GM13976 (cell line): Measurements from ENCODE around the gene SPATA21.

ENCODE experiments used
- DNase-seq: peaks from one replicate; pipeline ENCODE4 v3.0.0; 2012; ENCODE audit warnings: low spot score
- in situ Hi-C: fragments of 300-500 bp; cut with MboI; formaldehyde crosslinking; loops from one replicate; pipeline ENCODE4 v1.12.0; 2022; ENCODE audit warnings: low sequenced_read_pairs, mixed read lengths, inconsistent platforms; ENCODE audit not compliant: unreplicated experiment
- TF ChIP-seq, protein P1 (sequence below): IDR thresholded peaks from 2 replicates; pipeline ENCODE4 v1.5.1; 2012; ENCODE audit warnings: borderline replicate concordance, mild to moderate bottlenecking; ENCODE audit not compliant: insufficient read depth; ENCODE audit errors: extremely low read depth, missing control alignments, control extremely low read depth

SPATA21 gene

DNA sequence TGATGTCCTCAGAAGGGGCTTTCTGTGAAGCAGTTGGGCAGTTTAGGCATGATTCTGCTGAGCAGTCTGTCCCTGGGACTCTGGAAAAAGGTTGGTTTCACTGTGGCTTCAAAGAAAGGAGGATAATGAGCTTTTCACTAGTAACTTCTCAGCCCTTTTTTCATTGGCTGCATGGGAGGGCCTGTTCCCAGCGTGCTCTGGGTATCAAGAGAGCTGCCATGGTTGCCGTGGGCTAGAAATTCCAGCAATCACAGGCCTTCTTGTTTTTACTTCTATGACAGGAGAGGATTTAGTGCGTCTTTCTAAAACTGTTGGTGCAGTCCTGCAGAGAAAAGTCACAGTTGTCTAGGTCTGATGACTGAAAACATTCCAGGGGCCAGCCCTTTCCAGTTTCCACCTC lies 63.0 kb downstream of the SPATA21 start:
- in situ Hi-C loops, result loop anchor here (25.0 kb wide), 1 partner anchor 287 kb away; no protein-coding TSS in a partner anchor
- TF ChIP-seq, protein P1, sequence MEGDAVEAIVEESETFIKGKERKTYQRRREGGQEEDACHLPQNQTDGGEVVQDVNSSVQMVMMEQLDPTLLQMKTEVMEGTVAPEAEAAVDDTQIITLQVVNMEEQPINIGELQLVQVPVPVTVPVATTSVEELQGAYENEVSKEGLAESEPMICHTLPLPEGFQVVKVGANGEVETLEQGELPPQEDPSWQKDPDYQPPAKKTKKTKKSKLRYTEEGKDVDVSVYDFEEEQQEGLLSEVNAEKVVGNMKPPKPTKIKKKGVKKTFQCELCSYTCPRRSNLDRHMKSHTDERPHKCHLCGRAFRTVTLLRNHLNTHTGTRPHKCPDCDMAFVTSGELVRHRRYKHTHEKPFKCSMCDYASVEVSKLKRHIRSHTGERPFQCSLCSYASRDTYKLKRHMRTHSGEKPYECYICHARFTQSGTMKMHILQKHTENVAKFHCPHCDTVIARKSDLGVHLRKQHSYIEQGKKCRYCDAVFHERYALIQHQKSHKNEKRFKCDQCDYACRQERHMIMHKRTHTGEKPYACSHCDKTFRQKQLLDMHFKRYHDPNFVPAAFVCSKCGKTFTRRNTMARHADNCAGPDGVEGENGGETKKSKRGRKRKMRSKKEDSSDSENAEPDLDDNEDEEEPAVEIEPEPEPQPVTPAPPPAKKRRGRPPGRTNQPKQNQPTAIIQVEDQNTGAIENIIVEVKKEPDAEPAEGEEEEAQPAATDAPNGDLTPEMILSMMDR, result no peak
- no peak for DNase-seq

GRCh38 chr1:16372535-16373285 lies 64.5 kb downstream of the SPATA21 start:
- in situ Hi-C loops, result loop anchor here (25.0 kb wide), 1 partner anchor 285 kb away; no protein-coding TSS in a partner anchor
- TF ChIP-seq, protein P1, result no peak
- DNase-seq, result no peak

DNA sequence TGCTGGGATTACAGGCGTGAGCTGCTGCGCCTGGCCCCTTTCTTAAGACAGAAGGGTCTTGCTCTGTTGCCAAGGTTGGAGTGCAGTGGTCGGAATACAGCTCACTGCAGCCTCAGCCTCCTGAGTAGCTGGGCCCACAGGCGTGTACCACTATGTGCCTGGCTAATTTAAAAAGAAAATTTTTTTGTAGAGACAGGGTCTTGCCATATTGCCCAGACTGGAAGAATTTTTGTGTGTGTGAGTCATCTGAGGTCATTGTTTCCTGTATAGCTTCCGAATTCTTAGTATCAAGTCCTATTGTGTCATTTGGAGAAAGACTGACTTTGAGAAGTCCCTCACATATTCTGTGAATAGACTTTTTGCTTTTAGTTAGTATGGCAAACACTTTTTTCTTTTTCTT lies 65.5 kb downstream of the SPATA21 start:
- no peak for DNase-seq
- in situ Hi-C loops, result loop anchor here (25.0 kb wide), 1 partner anchor 284 kb away; no protein-coding TSS in a partner anchor
- TF ChIP-seq, protein P1, result no peak

- TF ChIP-seq, protein P1, result no peak
- in situ Hi-C loops, result loop anchor here (25.0 kb wide), 1 partner anchor 283 kb away; no protein-coding TSS in a partner anchor
- DNase-seq, result no peak
Measured at GRCh38 chr1:16369821-16370220, 67.4 kb downstream of the SPATA21 start.

- DNase-seq, result no peak
- TF ChIP-seq, protein P1, result no peak
- in situ Hi-C loops, result loop anchor here (25.0 kb wide), 1 partner anchor 281 kb away; no protein-coding TSS in a partner anchor
Measured at GRCh38 chr1:16367968-16368890, 69.0 kb downstream of the SPATA21 start.

GRCh38 chr1:16367258-16367967 lies 69.8 kb downstream of the SPATA21 start:
- peak; percentile 80 for DNase-seq
- TF ChIP-seq, protein P1, result no peak
- in situ Hi-C loops, result loop anchor here (25.0 kb wide), 1 partner anchor 280 kb away; no protein-coding TSS in a partner anchor
